AG04449 (cell line): ENCODE measurements around the gene RASA2.

Experiments
- CTCF ChIA-PET: fragments of 350-600 bp; formaldehyde crosslinking; extraction: SDS; loops from one replicate; lab custom pipeline; 2021; ENCODE audit warnings: antibody characterized with exemption; lab: Yijun Ruan, JAX
- POLR2A ChIA-PET: fragments of 400-600, 350-600 bp; formaldehyde crosslinking; extraction: SDS; loops from one replicate; lab custom pipeline; 2020; ENCODE audit warnings: antibody characterized with exemption, inconsistent platforms; lab: Yijun Ruan, JAX
- DNase-seq: peaks from one replicate; pipeline ENCODE4 v3.0.0-alpha.2; 2010; ENCODE audit warnings: low read depth, low spot score
- H3K4me3 ChIP-seq: 2 replicates; pipeline ENCODE4 v1.5.1; 2011; ENCODE audit warnings: low read depth, mild to moderate bottlenecking, control low read depth, low read length
- TF ChIP-seq, protein P1 (sequence below): IDR thresholded peaks from one replicate; pipeline ENCODE4 v1.5.1; 2011; ENCODE audit warnings: mild to moderate bottlenecking, moderate library complexity, low read length, control low read depth, inconsistent platforms; ENCODE audit not compliant: insufficient read depth; ENCODE audit errors: missing control alignments

Gene RASA2

DNA sequence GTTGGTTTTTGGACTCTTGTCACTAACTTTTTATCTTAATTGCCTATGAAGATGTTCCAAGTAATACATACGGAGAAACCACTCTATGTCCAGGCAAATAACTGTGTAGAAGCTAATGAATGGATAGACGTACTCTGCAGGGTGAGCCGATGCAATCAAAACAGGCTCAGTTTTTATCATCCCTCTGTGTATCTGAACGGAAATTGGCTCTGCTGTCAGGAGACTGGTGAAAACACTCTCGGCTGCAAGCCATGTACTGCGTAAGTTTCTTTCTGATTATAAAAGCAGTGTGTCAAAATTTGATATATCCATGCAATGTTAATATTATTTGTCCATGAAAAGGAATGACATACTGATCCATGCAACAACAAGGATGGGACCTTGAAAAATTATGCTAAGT lies 121.6 kb downstream of the RASA2 start:
- ChIA-PET POLR2A (no interaction called here), CTCF (interaction anchor here (0.9 kb wide), 1 partner anchor 148 kb away, joined by 3 read pairs; no protein-coding TSS in a partner anchor)
- DNase-seq = no peak
- TF ChIP-seq, protein P1, sequence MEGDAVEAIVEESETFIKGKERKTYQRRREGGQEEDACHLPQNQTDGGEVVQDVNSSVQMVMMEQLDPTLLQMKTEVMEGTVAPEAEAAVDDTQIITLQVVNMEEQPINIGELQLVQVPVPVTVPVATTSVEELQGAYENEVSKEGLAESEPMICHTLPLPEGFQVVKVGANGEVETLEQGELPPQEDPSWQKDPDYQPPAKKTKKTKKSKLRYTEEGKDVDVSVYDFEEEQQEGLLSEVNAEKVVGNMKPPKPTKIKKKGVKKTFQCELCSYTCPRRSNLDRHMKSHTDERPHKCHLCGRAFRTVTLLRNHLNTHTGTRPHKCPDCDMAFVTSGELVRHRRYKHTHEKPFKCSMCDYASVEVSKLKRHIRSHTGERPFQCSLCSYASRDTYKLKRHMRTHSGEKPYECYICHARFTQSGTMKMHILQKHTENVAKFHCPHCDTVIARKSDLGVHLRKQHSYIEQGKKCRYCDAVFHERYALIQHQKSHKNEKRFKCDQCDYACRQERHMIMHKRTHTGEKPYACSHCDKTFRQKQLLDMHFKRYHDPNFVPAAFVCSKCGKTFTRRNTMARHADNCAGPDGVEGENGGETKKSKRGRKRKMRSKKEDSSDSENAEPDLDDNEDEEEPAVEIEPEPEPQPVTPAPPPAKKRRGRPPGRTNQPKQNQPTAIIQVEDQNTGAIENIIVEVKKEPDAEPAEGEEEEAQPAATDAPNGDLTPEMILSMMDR = no peak
- H3K4me3 ChIP-seq = no peak overlapping the region

DNA sequence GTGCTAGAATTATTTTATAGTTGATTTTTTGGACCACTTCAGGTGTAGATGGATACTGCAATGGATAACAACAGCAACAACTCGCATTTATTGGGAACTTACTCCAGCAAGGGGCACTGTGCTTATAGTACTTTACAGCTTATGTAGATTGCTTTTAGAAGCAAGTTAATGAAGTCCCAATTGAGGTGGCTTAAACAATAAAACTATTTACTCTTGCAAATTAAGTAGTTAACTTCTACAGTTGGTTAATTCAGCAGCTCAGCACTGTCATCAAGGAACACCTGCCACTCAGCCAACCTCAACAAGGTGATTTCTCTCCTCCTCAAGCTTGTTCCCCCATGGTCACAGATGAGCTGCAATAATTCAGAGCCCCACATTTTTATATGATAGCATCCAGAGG lies 124.1 kb downstream of the RASA2 start:
- DNase-seq = no peak
- POLR2A ChIA-PET = no interaction called here

DNA sequence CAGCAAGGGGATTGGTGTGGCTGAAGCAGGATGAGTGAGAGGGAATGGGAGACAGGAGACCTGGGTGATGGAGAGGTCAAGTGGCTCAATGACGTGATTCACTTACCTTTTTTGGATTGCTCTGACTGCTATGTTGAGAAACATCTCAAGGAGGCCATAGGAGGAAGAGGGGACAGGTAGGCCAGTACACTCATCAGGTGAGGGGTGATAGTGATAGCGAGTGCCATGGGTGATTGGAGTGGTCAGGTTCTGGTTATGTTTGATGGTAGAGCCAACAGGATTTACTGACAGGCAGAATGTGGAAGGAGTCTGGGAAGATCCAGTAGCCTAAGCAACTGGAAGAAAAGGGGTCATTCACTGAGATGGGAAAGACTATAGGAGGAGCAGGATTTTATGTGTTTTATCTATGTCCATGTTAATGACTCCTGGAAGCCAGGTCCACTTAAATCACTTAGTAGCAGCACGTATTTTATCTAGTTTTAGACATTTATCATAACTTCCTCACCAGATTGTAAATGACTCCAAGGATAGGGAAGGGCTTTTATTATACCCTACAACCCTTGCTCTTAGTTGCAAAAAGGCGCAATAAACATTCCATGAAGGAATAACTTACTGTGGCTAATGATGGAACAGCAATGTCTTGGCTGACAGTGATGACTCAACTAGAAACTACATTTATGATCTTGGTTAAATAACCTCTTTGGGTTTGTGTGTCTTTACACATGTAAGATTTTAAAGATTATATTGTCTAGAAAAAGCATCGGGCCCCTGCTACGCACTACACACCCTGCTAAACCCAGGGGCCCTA lies 131.5 kb downstream of the RASA2 start:
- no peak for DNase-seq
- ChIA-PET POLR2A (no interaction called here), CTCF (no interaction called here)
- TF ChIP-seq, protein P1 = no peak
- H3K4me3 ChIP-seq = no peak overlapping the region

More for the DNA sequence above, 124.1 kb downstream of the RASA2 start:
- TF ChIP-seq, protein P1 = no peak
- H3K4me3 ChIP-seq = no peak overlapping the region
- CTCF ChIA-PET = interaction anchor here (0.8 to 1.8 kb wide), 2 partner anchors 33 to 34 kb away, joined by 3 to 4 read pairs; no protein-coding TSS in a partner anchor

DNA sequence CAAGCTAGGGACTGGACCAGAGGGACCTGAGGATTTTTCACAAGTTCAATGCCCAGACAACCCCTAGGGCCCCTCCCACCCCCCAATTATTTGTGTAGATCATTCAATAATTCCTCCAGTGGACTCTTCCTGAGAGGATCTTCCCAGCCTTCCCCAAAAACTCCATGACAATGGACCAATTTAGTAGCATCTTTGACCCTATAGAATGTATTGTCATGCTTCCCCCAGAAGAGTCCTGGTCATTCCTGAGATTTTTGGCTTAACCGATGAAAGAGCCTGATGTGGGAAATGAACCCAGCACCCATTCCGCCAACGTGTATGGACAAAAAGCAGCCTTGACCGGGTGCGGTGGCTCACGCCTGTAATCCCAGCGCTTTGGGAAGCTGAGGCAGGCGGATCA lies 132.1 kb downstream of the RASA2 start:
- TF ChIP-seq, protein P1 = no peak
- no peak overlapping the region for H3K4me3 ChIP-seq
- ChIA-PET CTCF (no interaction called here), POLR2A (no interaction called here)
- DNase-seq = no peak

DNA sequence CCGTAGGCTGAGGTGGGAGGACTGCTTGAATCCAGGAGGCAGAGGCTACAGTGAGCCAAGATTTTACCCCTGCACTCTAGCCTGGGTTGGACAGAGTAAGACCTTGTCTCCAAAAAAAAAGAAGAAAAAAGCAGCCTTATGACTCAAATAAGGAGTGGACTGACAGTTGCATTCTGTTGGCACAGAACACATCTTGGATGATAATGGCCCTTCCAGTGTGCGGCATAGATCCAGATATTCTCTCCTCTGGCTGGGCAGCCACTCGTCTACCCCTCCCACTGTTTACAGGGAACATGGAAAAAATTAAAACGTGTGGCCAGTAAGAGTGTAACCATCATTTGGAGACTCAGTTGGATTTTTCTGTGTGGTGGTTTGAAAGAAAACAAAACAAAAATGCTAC lies 132.6 kb downstream of the RASA2 start:
- no peak overlapping the region for H3K4me3 ChIP-seq
- TF ChIP-seq, protein P1 = no peak
- DNase-seq = no peak
- CTCF ChIA-PET = no interaction called here
- POLR2A ChIA-PET = no interaction called here

DNA sequence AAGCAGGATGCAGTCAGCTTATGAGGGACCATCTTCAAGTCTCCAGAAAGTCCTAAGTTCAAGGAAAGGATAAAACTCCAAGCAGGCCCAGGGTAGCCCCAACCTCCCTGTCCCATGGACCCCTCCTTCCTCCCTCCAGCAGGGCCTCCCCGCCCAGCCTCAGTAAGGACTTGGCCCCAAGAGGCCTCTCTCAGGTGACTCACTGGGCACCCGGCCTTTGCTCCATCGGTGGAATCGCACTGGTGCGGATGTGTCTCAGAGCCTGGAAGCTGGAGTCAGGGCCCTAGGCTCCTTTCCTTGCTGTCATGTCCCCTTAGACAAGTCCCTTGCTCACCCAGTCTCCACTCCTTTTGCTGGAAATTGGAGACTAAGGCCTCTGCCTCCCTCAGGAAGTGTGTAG lies 136.9 kb downstream of the RASA2 start:
- H3K4me3 ChIP-seq = no peak overlapping the region
- ChIA-PET CTCF (interaction anchor here (1.0 to 1.4 kb wide), 2 partner anchors 9 to 12 kb away, joined by 3 read pairs; no protein-coding TSS in a partner anchor), POLR2A (no interaction called here)
- TF ChIP-seq, protein P1 = no peak
- no peak for DNase-seq
